ENCODE results near the gene SLC25A39. TPM values are rescaled to one million over a fixed set of nuclear protein-coding genes. Genes with fewer than 3 reads are reported as not detected.

SLC25A39 gene
- total RNA-seq, 2 experiments from 2014 or later = 72.6 to 77.0 TPM

- H3K27ac Mint-ChIP-seq = no peak overlapping the region
- DNase-seq = no peak
- no peaks in the 10 kb centered on the region for H3K36me3 Mint-ChIP-seq (ENCODE audit: low read depth)
- ChIA-PET CTCF (interaction anchor here (1.3 kb wide), 1 partner anchor 14 kb away, joined by 3 read pairs; no protein-coding TSS in a partner anchor), POLR2A (no interaction called here)
- H3K4me1 Mint-ChIP-seq = no peaks in the 10 kb centered on the region
- H3K9me3 Mint-ChIP-seq = no peaks in the 10 kb centered on the region
- H3K4me3 Mint-ChIP-seq = no peak overlapping the region
- H3K27me3 Mint-ChIP-seq = peaks cover 6% of the 10 kb centered on the region
Measured at GRCh38 chr17:44272954-44273353, 51.7 kb downstream of the SLC25A39 start.

GRCh38 chr17:44272321-44272951 lies 52.2 kb downstream of the SLC25A39 start:
- H3K27ac Mint-ChIP-seq = no peak overlapping the region
- ChIA-PET POLR2A (no interaction called here), CTCF (no interaction called here)
- peaks cover 6% of the 10 kb centered on the region for H3K27me3 Mint-ChIP-seq
- DNase-seq = no peak
- no peaks in the 10 kb centered on the region for H3K4me1 Mint-ChIP-seq
- no peaks in the 10 kb centered on the region for H3K36me3 Mint-ChIP-seq (ENCODE audit: low read depth)
- H3K4me3 Mint-ChIP-seq = no peak overlapping the region
- H3K9me3 Mint-ChIP-seq = no peaks in the 10 kb centered on the region

Other genes starting within 250 kb of the SLC25A39 start
- gene HDAC5, start 201.2 kb downstream of the SLC25A39 start, total RNA-seq = 10 to 100 TPM; 42.2 to 42.7 TPM
- 10 to 100 TPM; 13.4 to 13.5 TPM for gene HROB, start 182.9 kb downstream of the SLC25A39 start, total RNA-seq
- gene ASB16, start 154.1 kb downstream of the SLC25A39 start, total RNA-seq = under 1 TPM in 1 of 2 experiments, not detected in 1; 0.38 TPM
- gene TMUB2, start 137.9 kb downstream of the SLC25A39 start, total RNA-seq = 10 to 100 TPM; 42.2 to 42.7 TPM
- 100 to 1,000 TPM; 106 to 107 TPM for gene ATXN7L3, start 124.9 kb downstream of the SLC25A39 start, total RNA-seq
- gene UBTF, start 105.1 kb downstream of the SLC25A39 start, total RNA-seq = 100 to 1,000 TPM; 107 to 110 TPM
- gene SLC4A1, start 56.7 kb downstream of the SLC25A39 start, total RNA-seq = not detected
- gene RUNDC3A, start 16.2 kb downstream of the SLC25A39 start, total RNA-seq = under 1 TPM in 1 of 2 experiments, not detected in 1; 0.28 TPM
- 10 to 100 TPM; 87.8 to 98.4 TPM for gene GRN, start 20.5 kb upstream of the SLC25A39 start, total RNA-seq
- under 1 TPM in 1 of 2 experiments, not detected in 1; 0.10 TPM for gene FAM171A2, start 39.0 kb upstream of the SLC25A39 start, total RNA-seq
- under 1 TPM; 0.58 to 0.71 TPM for gene ITGA2B, start 64.8 kb upstream of the SLC25A39 start, total RNA-seq
- gene GPATCH8, start 178.6 kb upstream of the SLC25A39 start, total RNA-seq = 10 to 100 TPM; 38.7 to 43.0 TPM
- gene FZD2, start 232.7 kb upstream of the SLC25A39 start, total RNA-seq = under 1 TPM; 0.10 to 0.25 TPM